CD4-positive, alpha-beta T cell (primary cell): ENCODE results near the gene OR1E1. TPM values are rescaled to one million over a fixed set of nuclear protein-coding genes. Genes with fewer than 3 reads are reported as not detected.
"Not testable (repeated sequence)": the region's sequence is repeated elsewhere in the genome, so short reads cannot be mapped to it uniquely, and the experiment has no call there.

ENCODE experiments used
- ATAC-seq: fragments of 200-7000 bp; cut with Tn5 transposase; one replicate; pipeline ENCODE4 v1.10.0; 2022; ENCODE audit warnings: mild to moderate bottlenecking; ENCODE audit not compliant: poor library complexity
- CTCF ChIA-PET: fragments of 350-600 bp; sonication (Branson Sonifier 250); formaldehyde crosslinking; loops from one replicate; lab custom pipeline; 2021; ENCODE audit warnings: antibody characterized with exemption, inconsistent platforms; lab: Charles Lee
- POLR2A ChIA-PET: fragments of 350-600 bp; sonication (Branson Sonifier 250); formaldehyde crosslinking; loops from one replicate; lab custom pipeline; 2021; ENCODE audit warnings: antibody characterized with exemption, inconsistent platforms; lab: Charles Lee
- DNase-seq, 14 experiments: peaks; one replicate each; pipeline ENCODE4 v3.0.0-alpha.2; 2013 to 2020; ENCODE audit warnings: mixed read lengths in 2 of 14
- H3K27ac ChIP-seq, 2 donors: one replicate each; pipeline versions ENCODE4 v1.5.1 to v1.7.0; 2013; ENCODE audit warnings: low read length in 2 of 2, low read depth in 1 of 2, mild to moderate bottlenecking in 1 of 2
- H3K27me3 ChIP-seq, 2 experiments: 1 replicate in 1 of 2; 2 replicates in 1 of 2; pipeline versions ENCODE4 v1.6.1 to v1.7.0; 2013; ENCODE audit warnings: low read length in 2 of 2, control low read depth in 1 of 2, mild to moderate bottlenecking in 1 of 2, moderate library complexity in 1 of 2; ENCODE audit not compliant: insufficient read depth in 2 of 2, control insufficient read depth in 1 of 2
- H3K36me3 ChIP-seq: one replicate; pipeline ENCODE4 v1.6.1; 2013; ENCODE audit warnings: low read length, control low read depth; ENCODE audit not compliant: insufficient read depth
- H3K4me1 ChIP-seq: one replicate; pipeline ENCODE4 v1.6.1; 2013; ENCODE audit warnings: low read length, control low read depth; ENCODE audit not compliant: insufficient read depth
- H3K4me3 ChIP-seq: one replicate; pipeline ENCODE4 v1.5.1; 2013; ENCODE audit warnings: mild to moderate bottlenecking, low read length, moderate library complexity
- H3K9me3 ChIP-seq, 2 experiments: 1 replicate in 1 of 2; 2 replicates in 1 of 2; pipeline versions ENCODE4 v1.6.1 to v1.7.0; 2013; ENCODE audit warnings: low read length in 2 of 2, mild to moderate bottlenecking in 2 of 2, control low read depth in 1 of 2, moderate library complexity in 1 of 2; ENCODE audit not compliant: control insufficient read depth in 1 of 2, insufficient read depth in 1 of 2
- H3K27ac Mint-ChIP-seq: one replicate; pipeline ENCODE4 v1.8.0; 2020; ENCODE audit warnings: mixed read lengths
- H3K27me3 Mint-ChIP-seq: one replicate; pipeline ENCODE4 v1.8.0; 2021; ENCODE audit warnings: mixed read lengths
- H3K36me3 Mint-ChIP-seq: one replicate; pipeline ENCODE4 v1.8.0; 2021; ENCODE audit warnings: low read depth, mixed read lengths
- H3K4me1 Mint-ChIP-seq: one replicate; pipeline ENCODE4 v1.8.0; 2021; ENCODE audit warnings: low read depth, mixed read lengths
- H3K4me3 Mint-ChIP-seq: one replicate; pipeline ENCODE4 v1.8.0; 2020; ENCODE audit warnings: mild to moderate bottlenecking, mixed read lengths
- H3K9me3 Mint-ChIP-seq: one replicate; pipeline ENCODE4 v1.8.0; 2020; ENCODE audit warnings: mixed read lengths
- intact Hi-C, 2 experiments: fragments of 100-400 bp; cut with DNase I in 1 of 2; cut with micrococcal nuclease in 1 of 2; formaldehyde crosslinking; loops; one replicate each; pipeline versions ENCODE4 v1.15.1 to v1.9.0; 2023 to 2025; cut with DNase I, micrococcal nuclease
- total RNA-seq, 174 experiments: library from RNA in 2 of 174; stranded (reverse) in 2 of 174; gene quantifications; one replicate each; pipeline ENCODE4 v1.2.3 and lab custom pipeline; 2021 to 2026
- TF ChIP-seq, protein P1 (sequence below): fragments of 200-600 bp; IDR thresholded peaks from one replicate; pipeline ENCODE4 v1.8.0; 2022; ENCODE audit warnings: antibody characterized with exemption, mild to moderate bottlenecking

Gene OR1E1
- total RNA-seq, 2 experiments from 2014 or later: not detected

DNA sequence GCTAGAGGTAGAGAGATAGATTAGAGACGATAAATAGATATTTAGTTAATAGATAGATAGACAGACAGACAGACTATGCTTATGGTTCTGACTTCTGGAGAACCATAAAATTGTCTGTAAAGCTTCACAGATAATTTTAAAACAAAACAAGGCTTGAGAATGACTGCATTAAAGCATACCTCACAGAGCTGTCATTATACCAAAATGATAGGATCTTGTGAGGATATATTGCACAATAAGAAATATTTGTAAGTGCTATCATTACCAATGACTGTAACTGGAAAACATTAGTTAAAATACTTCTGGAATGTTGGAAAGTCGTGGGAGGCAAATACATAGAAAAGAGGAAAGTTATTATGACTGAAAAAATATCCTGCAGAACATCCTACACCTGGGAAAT is 3.6 kb upstream of the OR1E1 start:
- intact Hi-C loops: no loop called here
- TF ChIP-seq, protein P1, sequence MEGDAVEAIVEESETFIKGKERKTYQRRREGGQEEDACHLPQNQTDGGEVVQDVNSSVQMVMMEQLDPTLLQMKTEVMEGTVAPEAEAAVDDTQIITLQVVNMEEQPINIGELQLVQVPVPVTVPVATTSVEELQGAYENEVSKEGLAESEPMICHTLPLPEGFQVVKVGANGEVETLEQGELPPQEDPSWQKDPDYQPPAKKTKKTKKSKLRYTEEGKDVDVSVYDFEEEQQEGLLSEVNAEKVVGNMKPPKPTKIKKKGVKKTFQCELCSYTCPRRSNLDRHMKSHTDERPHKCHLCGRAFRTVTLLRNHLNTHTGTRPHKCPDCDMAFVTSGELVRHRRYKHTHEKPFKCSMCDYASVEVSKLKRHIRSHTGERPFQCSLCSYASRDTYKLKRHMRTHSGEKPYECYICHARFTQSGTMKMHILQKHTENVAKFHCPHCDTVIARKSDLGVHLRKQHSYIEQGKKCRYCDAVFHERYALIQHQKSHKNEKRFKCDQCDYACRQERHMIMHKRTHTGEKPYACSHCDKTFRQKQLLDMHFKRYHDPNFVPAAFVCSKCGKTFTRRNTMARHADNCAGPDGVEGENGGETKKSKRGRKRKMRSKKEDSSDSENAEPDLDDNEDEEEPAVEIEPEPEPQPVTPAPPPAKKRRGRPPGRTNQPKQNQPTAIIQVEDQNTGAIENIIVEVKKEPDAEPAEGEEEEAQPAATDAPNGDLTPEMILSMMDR: no peak
- Mint-ChIP-seq H3K9me3 (peaks cover 3% of the 10 kb centered on the region), H3K4me3 (no peak overlapping the region), H3K36me3 (no peaks in the 10 kb centered on the region), H3K4me1 (no peaks in the 10 kb centered on the region), H3K27me3 (peaks cover 6% of the 10 kb centered on the region), H3K27ac (no peak overlapping the region)
- no peak for DNase-seq
- ChIA-PET POLR2A (no interaction called here), CTCF (no interaction called here)
- H3K27ac ChIP-seq: no peak overlapping the region
- ATAC-seq: no peak
- H3K27me3 ChIP-seq: peaks cover 0 to 3% of the 10 kb centered on the region in 2 experiments
- no peaks in the 10 kb centered on the region for H3K9me3 ChIP-seq
- no peak overlapping the region for H3K4me3 ChIP-seq
- H3K36me3 ChIP-seq: no peaks in the 10 kb centered on the region
- H3K4me1 ChIP-seq: no peaks in the 10 kb centered on the region

DNA sequence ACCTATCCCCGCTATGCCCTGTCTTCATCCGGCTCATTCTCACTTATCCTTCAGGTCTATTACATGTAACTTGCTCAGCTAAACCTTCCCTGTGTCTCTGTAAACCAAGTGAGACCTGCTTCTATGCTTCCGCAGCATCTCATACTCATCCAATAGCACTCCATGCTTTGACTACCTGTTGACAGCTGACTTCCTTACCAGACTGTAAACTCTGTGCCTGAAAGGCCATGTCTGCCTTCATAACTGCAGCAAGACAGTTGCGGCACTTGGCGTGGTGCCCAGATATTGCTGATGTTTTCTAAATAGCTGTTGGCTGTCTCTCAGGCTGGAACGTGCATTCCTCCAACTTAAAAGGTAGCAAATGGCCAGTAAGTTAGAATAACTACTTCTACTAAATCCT is 1.8 kb upstream of the OR1E1 start:
- Histone ChIP-seq H3K4me3 (no peak overlapping the region), H3K36me3 (no peaks in the 10 kb centered on the region), H3K9me3 (no peaks in the 10 kb centered on the region), H3K27me3 (peaks cover 0 to 3% of the 10 kb centered on the region in 2 experiments), H3K27ac (no peak overlapping the region), H3K4me1 (no peaks in the 10 kb centered on the region)
- ATAC-seq: no peak
- ChIA-PET CTCF (no interaction called here), POLR2A (no interaction called here)
- no peaks in the 10 kb centered on the region for H3K36me3 Mint-ChIP-seq
- H3K4me1 Mint-ChIP-seq: no peaks in the 10 kb centered on the region
- no peaks in the 10 kb centered on the region for H3K9me3 Mint-ChIP-seq
- TF ChIP-seq, protein P1: no peak
- H3K27ac Mint-ChIP-seq: no peak overlapping the region
- peaks cover 15% of the 10 kb centered on the region for H3K27me3 Mint-ChIP-seq
- intact Hi-C loops: no loop called here
- DNase-seq: no peak
- H3K4me3 Mint-ChIP-seq: no peak overlapping the region

DNA sequence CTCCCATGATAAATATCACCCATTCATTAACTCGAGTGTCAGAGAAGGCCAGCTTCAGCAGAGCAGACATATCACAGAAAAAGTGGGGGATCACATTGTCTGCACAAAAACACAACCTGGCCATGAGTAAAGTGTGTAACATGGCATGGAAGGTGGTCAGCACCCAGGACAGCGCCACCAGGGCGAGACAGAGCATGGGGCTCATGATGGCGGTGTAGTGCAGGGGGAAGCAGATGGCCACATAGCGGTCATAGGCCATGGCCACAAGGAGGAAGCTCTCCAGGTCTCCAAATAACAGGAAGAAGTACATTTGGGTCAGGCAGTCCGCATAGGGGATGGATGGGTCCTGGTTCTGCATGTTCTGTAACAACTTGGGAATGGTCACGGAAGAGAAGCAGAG is 409 bp downstream of the OR1E1 start:
- ATAC-seq, H3K27me3 ChIP-seq, H3K4me3 ChIP-seq, intact Hi-C loops, H3K4me1 ChIP-seq, H3K9me3 Mint-ChIP-seq, CTCF ChIA-PET, H3K36me3 Mint-ChIP-seq, H3K4me1 Mint-ChIP-seq, DNase-seq, H3K9me3 ChIP-seq, H3K4me3 Mint-ChIP-seq, H3K36me3 ChIP-seq, H3K27ac ChIP-seq, H3K27ac Mint-ChIP-seq, POLR2A ChIA-PET: not testable (repeated sequence)
- peaks cover 21% of the 10 kb centered on the region for H3K27me3 Mint-ChIP-seq

DNA sequence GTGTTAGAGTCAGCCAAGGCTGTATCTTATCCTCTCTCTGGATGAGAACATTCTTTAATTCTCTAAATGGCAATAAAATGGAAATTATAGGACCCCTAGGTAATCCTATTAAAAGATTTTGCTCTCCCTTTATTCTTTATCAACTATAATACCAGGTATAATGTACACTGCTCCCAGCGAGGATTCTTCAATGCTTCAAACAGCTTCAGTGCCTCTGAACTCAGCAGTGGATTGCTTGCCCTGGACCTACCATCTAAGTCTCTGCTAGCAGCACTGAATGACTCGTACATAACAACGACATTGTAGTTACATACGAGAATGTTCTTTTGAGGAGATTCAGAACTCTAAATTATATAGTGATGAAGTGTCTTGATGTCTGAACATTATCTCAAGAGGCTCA is 8.4 kb downstream of the OR1E1 start:
- TF ChIP-seq, protein P1: no peak
- ATAC-seq: no peak
- CTCF ChIA-PET: no interaction called here
- DNase-seq: no peak
- Histone ChIP-seq H3K4me1 (no peaks in the 10 kb centered on the region), H3K27ac (no peak overlapping the region), H3K4me3 (no peak overlapping the region), H3K36me3 (no peaks in the 10 kb centered on the region), H3K27me3 (peaks cover 0 to 3% of the 10 kb centered on the region in 2 experiments), H3K9me3 (peaks cover 0 to 10% of the 10 kb centered on the region in 2 experiments)
- POLR2A ChIA-PET: no interaction called here
- Mint-ChIP-seq H3K9me3 (no peaks in the 10 kb centered on the region), H3K36me3 (no peaks in the 10 kb centered on the region), H3K4me3 (no peak overlapping the region), H3K27me3 (peaks cover 51% of the 10 kb centered on the region), H3K4me1 (peaks cover 6% of the 10 kb centered on the region), H3K27ac (no peak overlapping the region)
- intact Hi-C loops: no loop called here
